ENCODE measurements around the gene NRM. TPM values are rescaled to one million over a fixed set of nuclear protein-coding genes. Genes with fewer than 3 reads are reported as not detected.

Gene NRM
- total RNA-seq, 1 donor from 2014 or later = 9.5 TPM

DNA sequence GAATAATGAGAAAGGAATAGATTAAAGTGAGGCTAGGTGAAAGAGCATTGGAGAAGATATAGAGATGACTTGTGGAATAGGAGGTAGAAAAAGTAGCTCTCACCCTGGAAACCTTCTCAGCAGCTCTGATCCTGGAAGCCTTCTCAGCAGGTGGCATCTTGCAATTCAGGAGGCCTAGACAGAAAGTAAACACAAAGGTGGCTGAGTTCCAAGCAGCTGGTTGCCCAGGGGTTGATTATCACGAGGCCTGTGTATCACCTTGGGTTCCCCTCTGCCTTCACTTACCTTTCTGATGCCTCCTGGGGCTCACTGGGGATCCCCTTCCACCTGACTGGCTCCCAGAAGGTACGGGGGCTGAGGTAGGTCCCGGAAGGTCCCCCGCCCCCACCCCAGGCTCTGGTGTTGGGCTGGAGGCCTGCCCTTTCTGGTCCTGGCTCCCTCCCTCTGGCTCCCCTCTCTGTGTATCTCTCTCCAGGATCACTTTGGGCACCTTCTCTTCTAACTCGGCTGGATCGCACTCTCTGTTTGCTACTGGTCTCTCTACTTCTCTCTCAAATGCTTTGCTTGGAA lies 16.6 kb upstream of the NRM start:
- intact Hi-C loops (cut with DNase I) = no loop called here
- no peak for ATAC-seq
- H3K36me3 ChIP-seq = peaks cover 70% of the 10 kb centered on the region
- H3K4me3 ChIP-seq = no peak overlapping the region
- no peaks in the 10 kb centered on the region for H3K9me3 ChIP-seq
- TF ChIP-seq, protein P1, sequence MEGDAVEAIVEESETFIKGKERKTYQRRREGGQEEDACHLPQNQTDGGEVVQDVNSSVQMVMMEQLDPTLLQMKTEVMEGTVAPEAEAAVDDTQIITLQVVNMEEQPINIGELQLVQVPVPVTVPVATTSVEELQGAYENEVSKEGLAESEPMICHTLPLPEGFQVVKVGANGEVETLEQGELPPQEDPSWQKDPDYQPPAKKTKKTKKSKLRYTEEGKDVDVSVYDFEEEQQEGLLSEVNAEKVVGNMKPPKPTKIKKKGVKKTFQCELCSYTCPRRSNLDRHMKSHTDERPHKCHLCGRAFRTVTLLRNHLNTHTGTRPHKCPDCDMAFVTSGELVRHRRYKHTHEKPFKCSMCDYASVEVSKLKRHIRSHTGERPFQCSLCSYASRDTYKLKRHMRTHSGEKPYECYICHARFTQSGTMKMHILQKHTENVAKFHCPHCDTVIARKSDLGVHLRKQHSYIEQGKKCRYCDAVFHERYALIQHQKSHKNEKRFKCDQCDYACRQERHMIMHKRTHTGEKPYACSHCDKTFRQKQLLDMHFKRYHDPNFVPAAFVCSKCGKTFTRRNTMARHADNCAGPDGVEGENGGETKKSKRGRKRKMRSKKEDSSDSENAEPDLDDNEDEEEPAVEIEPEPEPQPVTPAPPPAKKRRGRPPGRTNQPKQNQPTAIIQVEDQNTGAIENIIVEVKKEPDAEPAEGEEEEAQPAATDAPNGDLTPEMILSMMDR (IDR thresholded peaks at IDR 0.05) = no peak
- no peak for DNase-seq
- H3K27ac ChIP-seq = no peak overlapping the region
- H3K4me1 ChIP-seq = no peaks in the 10 kb centered on the region
- H3K27me3 ChIP-seq = no peaks in the 10 kb centered on the region

- intact Hi-C loops (cut with DNase I) = no loop called here
- DNase-seq (no peak), ATAC-seq (no peak)
- H3K27ac ChIP-seq = no peak overlapping the region
- peaks cover 61% of the 10 kb centered on the region for H3K36me3 ChIP-seq
- no peaks in the 10 kb centered on the region for H3K9me3 ChIP-seq
- no peaks in the 10 kb centered on the region for H3K4me1 ChIP-seq
- H3K4me3 ChIP-seq = no peak overlapping the region
- no peaks in the 10 kb centered on the region for H3K27me3 ChIP-seq
- TF ChIP-seq, protein P1 (IDR thresholded peaks at IDR 0.05) = no peak
These were observed 14.8 kb upstream of the NRM start for GRCh38 chr6:30705620-30706019.

- peaks cover 44% of the 10 kb centered on the region for H3K36me3 ChIP-seq
- H3K4me3 ChIP-seq = no peak overlapping the region
- no peak overlapping the region for H3K27ac ChIP-seq
- DNase-seq (peak; percentile 44), ATAC-seq (peak; percentile 58)
- intact Hi-C loops (cut with DNase I) = no loop called here
- H3K27me3 ChIP-seq = no peaks in the 10 kb centered on the region
- H3K4me1 ChIP-seq = no peaks in the 10 kb centered on the region
- no peaks in the 10 kb centered on the region for H3K9me3 ChIP-seq
- TF ChIP-seq, protein P1 (IDR thresholded peaks at IDR 0.05) = no peak
These were observed 13.0 kb upstream of the NRM start for GRCh38 chr6:30703821-30704220.

GRCh38 chr6:30703011-30703410 lies 12.2 kb upstream of the NRM start:
- ATAC-seq (no peak), DNase-seq (peak; percentile 60)
- intact Hi-C loops (cut with DNase I) = no loop called here
- H3K9me3 ChIP-seq = no peaks in the 10 kb centered on the region
- H3K27me3 ChIP-seq = no peaks in the 10 kb centered on the region
- no peaks in the 10 kb centered on the region for H3K4me1 ChIP-seq
- TF ChIP-seq, protein P1 (IDR thresholded peaks at IDR 0.05) = no peak
- peaks cover 38% of the 10 kb centered on the region for H3K36me3 ChIP-seq
- H3K27ac ChIP-seq = no peak overlapping the region
- H3K4me3 ChIP-seq = no peak overlapping the region

DNA sequence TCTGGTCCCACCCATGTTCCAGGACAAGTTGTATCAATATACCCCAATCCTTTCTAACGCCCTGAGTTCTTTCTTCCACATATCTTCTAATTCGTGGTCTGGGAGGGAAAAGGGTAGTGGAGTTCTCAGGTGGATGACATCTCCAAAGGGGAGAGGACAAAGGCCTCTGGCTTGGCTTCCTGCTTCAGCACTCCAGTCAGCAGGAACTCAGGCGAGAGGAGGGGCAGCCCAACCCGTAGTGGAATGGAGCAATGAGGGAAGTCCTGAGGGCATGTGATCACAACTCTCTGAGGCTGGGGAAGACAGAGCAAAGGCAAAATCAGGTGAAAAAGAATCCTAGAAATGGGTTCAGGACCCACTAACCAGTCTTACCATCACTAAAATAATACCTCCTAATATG lies 9.6 kb upstream of the NRM start:
- peaks cover 4% of the 10 kb centered on the region for H3K4me1 ChIP-seq
- H3K27me3 ChIP-seq = no peaks in the 10 kb centered on the region
- no peaks in the 10 kb centered on the region for H3K9me3 ChIP-seq
- H3K4me3 ChIP-seq = no peak overlapping the region
- ATAC-seq = peak; percentile 90
- TF ChIP-seq, protein P1 (IDR thresholded peaks at IDR 0.05) = no peak
- H3K36me3 ChIP-seq = peaks cover 20% of the 10 kb centered on the region
- intact Hi-C loops (cut with DNase I) = no loop called here
- no peak overlapping the region for H3K27ac ChIP-seq
- no peak for DNase-seq

DNA sequence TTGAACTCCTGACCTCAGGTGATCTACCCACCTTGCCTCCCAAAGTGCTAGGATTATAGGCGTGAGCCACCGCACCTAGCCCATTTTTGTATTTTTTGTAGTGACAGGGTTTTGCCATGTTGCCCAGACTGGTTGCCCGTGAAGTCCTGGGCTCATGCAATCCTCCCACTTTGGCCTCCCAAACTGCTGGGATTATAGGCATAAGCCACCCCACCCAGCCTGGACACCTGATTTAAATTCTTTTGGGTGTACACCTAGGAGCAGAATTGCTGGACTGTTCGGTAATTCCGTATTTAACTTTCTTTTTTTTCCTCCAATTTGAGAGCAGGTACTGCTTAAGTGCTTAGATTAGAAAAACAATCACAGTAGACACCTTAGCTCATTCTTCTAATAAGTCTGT lies 5.6 kb upstream of the NRM start:
- no peak for DNase-seq

More for the DNA sequence above, 5.6 kb upstream of the NRM start:
- Histone ChIP-seq H3K9me3 (no peaks in the 10 kb centered on the region), H3K36me3 (peaks cover under 1% of the 10 kb centered on the region), H3K4me3 (no peak overlapping the region), H3K27me3 (no peaks in the 10 kb centered on the region), H3K27ac (no peak overlapping the region), H3K4me1 (peaks cover 12% of the 10 kb centered on the region)
- intact Hi-C loops (cut with DNase I) = no loop called here
- TF ChIP-seq, protein P1 (IDR thresholded peaks at IDR 0.05) = no peak
- no peak for ATAC-seq

Measured in upper lobe of right lung (tissue), 1 donor.